RWPE2 (cell line): ENCODE measurements around the gene FSTL5.

ENCODE experiments used
- ATAC-seq: fragments of 200-7000 bp; cut with Tn5 transposase; 3 replicates; pipeline ENCODE4 v1.9.1; 2021; ENCODE audit warnings: low read depth
- DNase-seq: peaks from one replicate; pipeline ENCODE4 v3.0.0-alpha.2; 2020; ENCODE audit warnings: low spot score
- H3K27ac ChIP-seq: fragments of 450-650 bp; 2 replicates; pipeline ENCODE4 v1.5.1; 2017; ENCODE audit warnings: mild to moderate bottlenecking; ENCODE audit not compliant: poor library complexity, severe bottlenecking
- H3K27me3 ChIP-seq: fragments of 250-450 bp; sonication (Bioruptor Pico); 2 replicates; pipeline ENCODE4 v1.5.1; 2021; ENCODE audit warnings: mild to moderate bottlenecking, moderate library complexity; ENCODE audit not compliant: insufficient read depth, poor library complexity, severe bottlenecking
- H3K36me3 ChIP-seq: fragments of 250-450 bp; sonication (Bioruptor Pico); 2 replicates; pipeline ENCODE4 v1.5.1; 2020; ENCODE audit warnings: low read depth, mild to moderate bottlenecking, moderate library complexity
- H3K4me1 ChIP-seq: fragments of 250-450 bp; sonication (Bioruptor Pico); 2 replicates; pipeline ENCODE4 v1.5.1; 2021; ENCODE audit warnings: mild to moderate bottlenecking, moderate library complexity; ENCODE audit not compliant: insufficient read depth, poor library complexity, severe bottlenecking
- H3K4me3 ChIP-seq: fragments of 250-450 bp; sonication (Bioruptor Pico); 2 replicates; pipeline ENCODE4 v1.5.1; 2021; ENCODE audit warnings: mild to moderate bottlenecking, moderate library complexity; ENCODE audit not compliant: severe bottlenecking
- H3K9me3 ChIP-seq: fragments of 250-450 bp; sonication (Bioruptor Pico); 2 replicates; pipeline ENCODE4 v1.5.1; 2021; ENCODE audit warnings: mild to moderate bottlenecking, moderate library complexity; ENCODE audit not compliant: severe bottlenecking
- TF ChIP-seq, protein P1 (sequence below): fragments of 450-650 bp; IDR thresholded peaks from one replicate; pipeline ENCODE4 v1.5.1; 2017; ENCODE audit warnings: mild to moderate bottlenecking, moderate library complexity; ENCODE audit not compliant: poor library complexity, severe bottlenecking

The FSTL5 gene

GRCh38 chr4:161498155-161498554 lies 665.6 kb downstream of the FSTL5 start:
- H3K36me3 ChIP-seq = no peaks in the 10 kb centered on the region
- H3K4me3 ChIP-seq = no peak overlapping the region
- H3K4me1 ChIP-seq = no peaks in the 10 kb centered on the region
- H3K9me3 ChIP-seq = no peaks in the 10 kb centered on the region
- H3K27ac ChIP-seq = no peak overlapping the region
- DNase-seq = no peak
- no peak for ATAC-seq
- TF ChIP-seq, protein P1, sequence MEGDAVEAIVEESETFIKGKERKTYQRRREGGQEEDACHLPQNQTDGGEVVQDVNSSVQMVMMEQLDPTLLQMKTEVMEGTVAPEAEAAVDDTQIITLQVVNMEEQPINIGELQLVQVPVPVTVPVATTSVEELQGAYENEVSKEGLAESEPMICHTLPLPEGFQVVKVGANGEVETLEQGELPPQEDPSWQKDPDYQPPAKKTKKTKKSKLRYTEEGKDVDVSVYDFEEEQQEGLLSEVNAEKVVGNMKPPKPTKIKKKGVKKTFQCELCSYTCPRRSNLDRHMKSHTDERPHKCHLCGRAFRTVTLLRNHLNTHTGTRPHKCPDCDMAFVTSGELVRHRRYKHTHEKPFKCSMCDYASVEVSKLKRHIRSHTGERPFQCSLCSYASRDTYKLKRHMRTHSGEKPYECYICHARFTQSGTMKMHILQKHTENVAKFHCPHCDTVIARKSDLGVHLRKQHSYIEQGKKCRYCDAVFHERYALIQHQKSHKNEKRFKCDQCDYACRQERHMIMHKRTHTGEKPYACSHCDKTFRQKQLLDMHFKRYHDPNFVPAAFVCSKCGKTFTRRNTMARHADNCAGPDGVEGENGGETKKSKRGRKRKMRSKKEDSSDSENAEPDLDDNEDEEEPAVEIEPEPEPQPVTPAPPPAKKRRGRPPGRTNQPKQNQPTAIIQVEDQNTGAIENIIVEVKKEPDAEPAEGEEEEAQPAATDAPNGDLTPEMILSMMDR = no peak
- H3K27me3 ChIP-seq = no peaks in the 10 kb centered on the region

DNA sequence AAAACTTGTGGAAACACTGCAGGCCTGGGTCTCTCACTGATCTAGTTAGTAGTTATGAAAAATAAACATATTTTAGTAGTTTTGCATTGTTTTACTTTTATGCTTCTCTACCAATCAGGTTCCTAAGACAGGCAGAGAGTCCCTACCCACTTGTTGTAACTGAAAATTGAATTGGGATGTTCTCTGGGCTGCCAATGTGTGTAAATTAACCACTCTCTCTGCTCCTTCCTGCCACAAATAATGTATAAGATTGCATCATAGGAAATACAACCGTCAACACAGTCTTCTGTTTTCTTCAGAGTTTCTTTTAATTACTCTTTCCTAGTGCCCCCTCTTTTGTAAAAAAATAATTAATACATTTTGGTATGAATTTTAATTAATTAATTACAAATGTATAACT lies 677.3 kb downstream of the FSTL5 start:
- Histone ChIP-seq H3K36me3 (no peaks in the 10 kb centered on the region), H3K27ac (no peak overlapping the region), H3K4me1 (no peaks in the 10 kb centered on the region), H3K27me3 (no peaks in the 10 kb centered on the region), H3K4me3 (no peak overlapping the region), H3K9me3 (no peaks in the 10 kb centered on the region)
- no peak for ATAC-seq
- TF ChIP-seq, protein P1 = no peak
- DNase-seq = no peak

- no peaks in the 10 kb centered on the region for H3K9me3 ChIP-seq
- H3K4me1 ChIP-seq = no peaks in the 10 kb centered on the region
- H3K27me3 ChIP-seq = no peaks in the 10 kb centered on the region
- no peak overlapping the region for H3K4me3 ChIP-seq
- H3K27ac ChIP-seq = no peak overlapping the region
- TF ChIP-seq, protein P1 = no peak
- DNase-seq (no peak), ATAC-seq (no peak)
- H3K36me3 ChIP-seq = no peaks in the 10 kb centered on the region
Observed at GRCh38 chr4:161466316-161466715, 697.5 kb downstream of the FSTL5 start.

DNA sequence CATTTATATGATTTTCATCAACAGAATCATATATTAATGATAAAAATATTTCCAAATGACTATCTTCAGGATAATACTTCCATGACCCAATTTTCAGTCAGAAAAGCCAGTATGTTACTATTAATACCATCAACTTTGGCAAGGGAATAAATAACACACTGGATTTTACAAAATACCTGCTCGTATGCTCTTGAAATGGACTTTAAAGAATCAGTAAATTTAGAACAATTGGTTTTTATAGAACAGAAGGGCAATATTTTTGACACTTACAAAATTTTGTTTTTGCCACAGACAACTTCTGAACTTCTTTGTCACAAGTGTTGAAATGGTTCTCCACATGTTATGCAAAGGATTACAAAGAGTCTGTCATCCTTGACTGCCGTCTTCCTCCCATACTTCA lies 700.4 kb downstream of the FSTL5 start:
- ATAC-seq (no peak), DNase-seq (no peak)
- H3K27ac ChIP-seq = no peak overlapping the region
- H3K4me1 ChIP-seq = no peaks in the 10 kb centered on the region
- no peaks in the 10 kb centered on the region for H3K9me3 ChIP-seq
- TF ChIP-seq, protein P1 = no peak
- no peaks in the 10 kb centered on the region for H3K36me3 ChIP-seq
- no peaks in the 10 kb centered on the region for H3K27me3 ChIP-seq
- no peak overlapping the region for H3K4me3 ChIP-seq

- TF ChIP-seq, protein P1 = no peak
Observed at GRCh38 chr4:161457906-161458305, 705.9 kb downstream of the FSTL5 start.

More at GRCh38 chr4:161457906-161458305, 705.9 kb downstream of the FSTL5 start:
- no peak for ATAC-seq
- Histone ChIP-seq H3K27me3 (no peaks in the 10 kb centered on the region), H3K27ac (no peak overlapping the region), H3K36me3 (no peaks in the 10 kb centered on the region), H3K9me3 (no peaks in the 10 kb centered on the region), H3K4me1 (no peaks in the 10 kb centered on the region), H3K4me3 (no peak overlapping the region)
- no peak for DNase-seq
